OCI-LY7 (cell line): ENCODE results near the gene JOSD1. TPM values are rescaled to one million over a fixed set of nuclear protein-coding genes. Genes with fewer than 3 reads are reported as not detected.

ENCODE experiments used
- BruUV-seq: library from RNA; stranded (reverse); fragments of 400-500 nt; replicated peaks from 2 replicates; lab custom pipeline; 2021; lab: Mats Ljungman, UMichigan
- CTCF ChIA-PET: fragments of 300-600 bp; sonication (Branson Sonifier 250); formaldehyde crosslinking; loops from one replicate; lab custom pipeline; 2022; ENCODE audit warnings: antibody characterized with exemption; ENCODE audit not compliant: unreplicated experiment; lab: Charles Lee
- POLR2A ChIA-PET: fragments of 300-600 bp; sonication (Branson Sonifier 250); formaldehyde crosslinking; loops from one replicate; lab custom pipeline; 2022; ENCODE audit warnings: antibody characterized with exemption; lab: Charles Lee
- DNase-seq: peaks from one replicate; pipeline ENCODE4 v3.0.0-alpha.2; 2015; ENCODE audit warnings: low spot score
- H2AFZ ChIP-seq: fragments of 200-600 bp; sonication (generic), shearing (Covaris generic); 2 replicates; pipeline ENCODE4 v1.6.1; 2014; ENCODE audit warnings: mild to moderate bottlenecking, antibody characterized with exemption, low read length, moderate library complexity
- H3K27ac ChIP-seq: fragments of 200-600 bp; sonication (generic); 2 replicates; pipeline ENCODE4 v1.5.1; 2014; ENCODE audit warnings: mixed run types, low read depth, mild to moderate bottlenecking, moderate library complexity, low read length, inconsistent platforms; ENCODE audit not compliant: poor library complexity, severe bottlenecking
- H3K36me3 ChIP-seq: fragments of 200-600 bp; sonication (generic); 2 replicates; pipeline ENCODE4 v1.6.1; 2014; ENCODE audit warnings: mild to moderate bottlenecking, antibody characterized with exemption, low read length, moderate library complexity, mixed read lengths; ENCODE audit not compliant: insufficient read depth
- H3K4me1 ChIP-seq: fragments of 200-600 bp; sonication (generic); 2 replicates; pipeline ENCODE4 v1.5.1; 2014; ENCODE audit warnings: mild to moderate bottlenecking, low read length; ENCODE audit not compliant: insufficient read depth, poor library complexity, severe bottlenecking
- H3K4me2 ChIP-seq: fragments of 200-600 bp; sonication (generic); 2 replicates; pipeline ENCODE4 v1.6.1; 2014; ENCODE audit warnings: mild to moderate bottlenecking, low read length
- H3K4me3 ChIP-seq: fragments of 200-600 bp; sonication (generic); 2 replicates; pipeline ENCODE4 v1.5.1; 2014; ENCODE audit warnings: mild to moderate bottlenecking, low read depth, low read length; ENCODE audit not compliant: poor library complexity, severe bottlenecking
- H3K79me2 ChIP-seq: fragments of 200-600 bp; sonication (generic); 2 replicates; pipeline ENCODE4 v1.6.1; 2016; ENCODE audit warnings: low read depth, mild to moderate bottlenecking, low read length, moderate library complexity, mixed read lengths; ENCODE audit not compliant: insufficient read depth
- H3K9me2 ChIP-seq: fragments of 200-600 bp; sonication (generic); 2 replicates; pipeline ENCODE4 v1.6.1; 2016; ENCODE audit warnings: mild to moderate bottlenecking, low read length, mixed read lengths; ENCODE audit not compliant: insufficient read depth
- H3K9me3 ChIP-seq: fragments of 200-600 bp; sonication (generic); 2 replicates; pipeline ENCODE4 v1.6.1; 2014; ENCODE audit warnings: mild to moderate bottlenecking, mixed run types, low read length, mixed read lengths
- H4K20me1 ChIP-seq: fragments of 200-600 bp; sonication (generic); 2 replicates; pipeline ENCODE4 v1.6.1; 2014; ENCODE audit warnings: mild to moderate bottlenecking, antibody characterized with exemption, low read length, moderate library complexity, mixed read lengths; ENCODE audit not compliant: insufficient read depth
- EZH2phosphoT487 ChIP-seq: fragments of 200-600 bp; sonication (generic); IDR thresholded peaks from 2 replicates; pipeline ENCODE4 v1.6.1; 2018; ENCODE audit warnings: low read depth, borderline replicate concordance, mild to moderate bottlenecking, mixed run types, antibody characterized with exemption, low read length, moderate library complexity, mixed read lengths
- intact Hi-C: fragments of 100-400 bp; cut with micrococcal nuclease; formaldehyde crosslinking; loops from one replicate; pipeline ENCODE4 v1.10.0; 2022; ENCODE audit not compliant: unreplicated experiment
- total RNA-seq, 2 experiments: library from RNA; depleted of rRNA in 1 of 2; stranded (reverse); fragments of >200 nt in 1 of 2; shearing (Covaris generic) in 1 of 2; gene quantifications; 2 replicates each; pipeline ENCODE4 v1.2.3, GENCODE V29; 2014 to 2022
- TF ChIP-seq, protein P1 (sequence below): fragments of 200-600 bp; sonication (generic); conservative IDR thresholded peaks from 2 replicates; pipeline ENCODE4 v1.5.1; 2014; ENCODE audit warnings: mild to moderate bottlenecking, antibody characterized with exemption, low read length, moderate library complexity, mixed read lengths

JOSD1 gene
- total RNA-seq, 2 experiments from 2014 or later, result 50.4 to 56.3 TPM

- H3K27ac ChIP-seq, result no peak overlapping the region
Observed at GRCh38 chr22:38698407-38699094, 2.2 kb downstream of the JOSD1 start.

GRCh38 chr22:38697425-38698089 is 3.2 kb downstream of the JOSD1 start:
- Histone ChIP-seq H2AFZ (no peak overlapping the region), H3K4me2 (peak overlapping the region; percentile 95), H3K27ac (no peak overlapping the region), H3K4me1 (peaks cover 49% of the 10 kb centered on the region), H3K9me3 (no peaks in the 10 kb centered on the region), H3K4me3 (peak overlapping the region; percentile 91), H4K20me1 (peaks cover 8% of the 10 kb centered on the region; the same call in 1 of the 2 replicates), H3K79me2 (peaks cover 37% of the 10 kb centered on the region), H3K9me2 (no peaks in the 10 kb centered on the region), H3K36me3 (peaks cover 61% of the 10 kb centered on the region)
- no peak for TF ChIP-seq EZH2phosphoT487
- TF ChIP-seq, protein P1, sequence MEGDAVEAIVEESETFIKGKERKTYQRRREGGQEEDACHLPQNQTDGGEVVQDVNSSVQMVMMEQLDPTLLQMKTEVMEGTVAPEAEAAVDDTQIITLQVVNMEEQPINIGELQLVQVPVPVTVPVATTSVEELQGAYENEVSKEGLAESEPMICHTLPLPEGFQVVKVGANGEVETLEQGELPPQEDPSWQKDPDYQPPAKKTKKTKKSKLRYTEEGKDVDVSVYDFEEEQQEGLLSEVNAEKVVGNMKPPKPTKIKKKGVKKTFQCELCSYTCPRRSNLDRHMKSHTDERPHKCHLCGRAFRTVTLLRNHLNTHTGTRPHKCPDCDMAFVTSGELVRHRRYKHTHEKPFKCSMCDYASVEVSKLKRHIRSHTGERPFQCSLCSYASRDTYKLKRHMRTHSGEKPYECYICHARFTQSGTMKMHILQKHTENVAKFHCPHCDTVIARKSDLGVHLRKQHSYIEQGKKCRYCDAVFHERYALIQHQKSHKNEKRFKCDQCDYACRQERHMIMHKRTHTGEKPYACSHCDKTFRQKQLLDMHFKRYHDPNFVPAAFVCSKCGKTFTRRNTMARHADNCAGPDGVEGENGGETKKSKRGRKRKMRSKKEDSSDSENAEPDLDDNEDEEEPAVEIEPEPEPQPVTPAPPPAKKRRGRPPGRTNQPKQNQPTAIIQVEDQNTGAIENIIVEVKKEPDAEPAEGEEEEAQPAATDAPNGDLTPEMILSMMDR, result no peak
- ChIA-PET POLR2A (interaction anchor here (0.6 to 4.7 kb wide), 4 partner anchors 11 to 642 kb away, joined by 3 to 18 read pairs (median 4); partner anchors contain the start of gene TOMM22), CTCF (no interaction called here)
- intact Hi-C loops, result no loop called here
- DNase-seq, result no peak
- BruUV-seq, result no TSS peak

More at GRCh38 chr22:38698407-38699094, 2.2 kb downstream of the JOSD1 start:
- H3K36me3 ChIP-seq, result peaks cover 52% of the 10 kb centered on the region
- H3K4me3 ChIP-seq, result peak overlapping the region; percentile 91
- no peak for DNase-seq
- ChIA-PET POLR2A (interaction anchor here (0.5 to 4.7 kb wide), 5 partner anchors 9 to 493 kb away, joined by 3 to 18 read pairs (median 4); partner anchors contain the start of gene TOMM22), CTCF (interaction anchor here (1.4 kb wide), 1 partner anchor 17 kb away, joined by 6 read pairs; the partner anchor contains the start of gene TOMM22)
- peaks cover 37% of the 10 kb centered on the region for H3K79me2 ChIP-seq
- no TSS peak for BruUV-seq
- TF ChIP-seq, protein P1, result no peak
- TF ChIP-seq EZH2phosphoT487, result no peak
- H2AFZ ChIP-seq, result no peak overlapping the region
- intact Hi-C loops, result no loop called here
- H3K9me3 ChIP-seq, result no peaks in the 10 kb centered on the region
- H3K9me2 ChIP-seq, result no peaks in the 10 kb centered on the region
- H3K4me1 ChIP-seq, result peaks cover 56% of the 10 kb centered on the region
- peaks cover 8% of the 10 kb centered on the region; the same call in 1 of the 2 replicates for H4K20me1 ChIP-seq
- H3K4me2 ChIP-seq, result peak overlapping the region; percentile 95
